SK-N-SH (cell line): ENCODE data around the gene ZNF774. TPM values are rescaled to one million over a fixed set of nuclear protein-coding genes. Genes with fewer than 3 reads are reported as not detected.
A peak's percentile ranks its signal among the peaks of the same experiment; 100 is the strongest.

Experiments used
- CTCF ChIA-PET: fragments of 300-600, 350-600 bp; formaldehyde crosslinking; extraction: SDS; loops from one replicate; lab custom pipeline; 2021; lab: Yijun Ruan, JAX
- POLR2A ChIA-PET: fragments of 350-600 bp; sonication (Branson Sonifier 250); formaldehyde crosslinking; extraction: SDS; loops from one replicate; lab custom pipeline; 2020; ENCODE audit warnings: antibody characterized with exemption, inconsistent platforms; lab: Yijun Ruan, JAX
- DNase-seq: peaks from one replicate; pipeline ENCODE4 v3.0.0; 2012
- H2AFZ ChIP-seq: fragments of 200-600 bp; sonication (generic); 2 replicates; pipeline ENCODE4 v1.8.1; 2016; ENCODE audit warnings: antibody characterized with exemption, mild to moderate bottlenecking, low read depth
- H3F3A ChIP-seq: fragments of 200-600 bp; sonication (generic); replicated peaks from 2 replicates; pipeline ENCODE3; 2016; ENCODE audit warnings: antibody characterized with exemption, mild to moderate bottlenecking; ENCODE audit not compliant: insufficient read depth
- H3K27ac ChIP-seq, 2 experiments: fragments of 200-500 bp in 1 of 2; fragments of 200-600 bp in 1 of 2; sonication (Bioruptor generic) in 1 of 2; sonication (generic), shearing (Covaris generic) in 1 of 2; 2 replicates each; pipeline versions ENCODE4 v1.5.1 to v1.6.1; 2014 to 2016; ENCODE audit warnings: low read depth in 2 of 2, inconsistent platforms in 1 of 2, low read length in 1 of 2, mild to moderate bottlenecking in 1 of 2, mixed read lengths in 1 of 2
- H3K27me3 ChIP-seq: fragments of 200-600 bp; sonication (generic), shearing (Covaris generic); 2 replicates; pipeline ENCODE4 v1.6.1; 2016; ENCODE audit warnings: mixed run types; ENCODE audit not compliant: insufficient read depth
- H3K36me3 ChIP-seq, 2 experiments: fragments of 200-500 bp in 1 of 2; fragments of 200-600 bp in 1 of 2; sonication (Bioruptor generic) in 1 of 2; sonication (generic) in 1 of 2; replicated peaks in 1 of 2; 2 replicates each; pipeline versions ENCODE3 to v1.5.1; 2014 to 2016; ENCODE audit warnings: low read length in 1 of 2, mild to moderate bottlenecking in 1 of 2; ENCODE audit not compliant: insufficient read depth in 2 of 2, control insufficient read depth in 1 of 2
- H3K4me1 ChIP-seq, 2 experiments: fragments of 200-500 bp in 1 of 2; fragments of 200-600 bp in 1 of 2; sonication (Bioruptor generic) in 1 of 2; sonication (generic), shearing (Covaris generic) in 1 of 2; 2 replicates each; pipeline versions ENCODE4 v1.5.1 to v1.6.1; 2014 to 2016; ENCODE audit warnings: low read depth in 1 of 2, low read length in 1 of 2, mixed run types in 1 of 2; ENCODE audit not compliant: insufficient read depth in 2 of 2, control insufficient read depth in 1 of 2
- H3K4me2 ChIP-seq: fragments of 200-600 bp; sonication (generic), shearing (Covaris generic); 2 replicates; pipeline ENCODE4 v1.6.1; 2017; ENCODE audit warnings: mixed run types
- H3K4me3 ChIP-seq, 2 experiments: fragments of 200-500 bp in 1 of 2; fragments of 200-600 bp in 1 of 2; sonication (Bioruptor generic) in 1 of 2; sonication (generic), shearing (Covaris generic) in 1 of 2; 2 replicates each; pipeline versions ENCODE4 v1.5.1 to v1.8.1; 2014 to 2016; ENCODE audit warnings: low read depth in 2 of 2, inconsistent platforms in 1 of 2, low read length in 1 of 2, mild to moderate bottlenecking in 1 of 2, mixed read lengths in 1 of 2, moderate library complexity in 1 of 2
- H3K79me2 ChIP-seq: fragments of 200-600 bp; sonication (generic); 2 replicates; pipeline ENCODE4 v1.8.1; 2017; ENCODE audit warnings: mild to moderate bottlenecking; ENCODE audit not compliant: insufficient read depth
- H3K9ac ChIP-seq: fragments of 200-600 bp; sonication (generic); 2 replicates; pipeline ENCODE4 v1.6.1; 2017; ENCODE audit warnings: mixed run types
- H3K9me2 ChIP-seq: fragments of 200-600 bp; sonication (generic); 2 replicates; pipeline ENCODE4 v1.6.1; 2017; ENCODE audit warnings: mixed run types
- H3K9me3 ChIP-seq: fragments of 200-600 bp; sonication (generic); 2 replicates; pipeline ENCODE4 v1.6.1; 2017; ENCODE audit warnings: mixed run types, mild to moderate bottlenecking, moderate library complexity
- H4K20me1 ChIP-seq: fragments of 200-600 bp; sonication (generic); 2 replicates; pipeline ENCODE4 v1.6.1; 2017; ENCODE audit warnings: mild to moderate bottlenecking, mixed run types; ENCODE audit not compliant: insufficient read depth
- CHD2 ChIP-seq: fragments of 150-350 bp; IDR thresholded peaks from 2 replicates; pipeline ENCODE4 v1.6.1; 2018; ENCODE audit warnings: low read length; ENCODE audit not compliant: partially characterized antibody
- EP300 ChIP-seq, 2 experiments: IDR thresholded peaks; 2 replicates each; pipeline versions ENCODE4 v1.4.0 to v1.6.1; 2012; ENCODE audit warnings: borderline replicate concordance in 1 of 2, low read depth in 1 of 2, low read length in 1 of 2
- EZH2phosphoT487 ChIP-seq: fragments of 200-600 bp; sonication (generic); IDR thresholded peaks from 2 replicates; pipeline ENCODE4 v1.6.1; 2017; ENCODE audit warnings: low read depth, mixed run types, mild to moderate bottlenecking, antibody characterized with exemption, moderate library complexity, borderline replicate concordance
- FOXJ3 ChIP-seq: sonication (generic); formaldehyde crosslinking; IDR thresholded peaks from 2 replicates; pipeline ENCODE4 v1.5.1; 2020; ENCODE audit warnings: mild to moderate bottlenecking, missing genetic modification reagents
- GABPA ChIP-seq: IDR thresholded peaks from 2 replicates; pipeline ENCODE4 v1.4.0; 2012; ENCODE audit warnings: low read depth, mild to moderate bottlenecking
- JUND ChIP-seq: IDR thresholded peaks from 2 replicates; pipeline ENCODE4 v1.4.0; 2012
- MEF2A ChIP-seq: IDR thresholded peaks from 2 replicates; pipeline ENCODE4 v1.4.0; 2012; ENCODE audit warnings: low read depth, borderline replicate concordance
- MXI1 ChIP-seq: IDR thresholded peaks from 2 replicates; pipeline ENCODE4 v1.6.1; 2012; ENCODE audit warnings: mild to moderate bottlenecking, low read depth, low read length, improper control_type of control experiment
- NRF1 ChIP-seq: IDR thresholded peaks from 2 replicates; pipeline ENCODE4 v1.6.1; 2012; ENCODE audit warnings: low read depth, mild to moderate bottlenecking, low read length
- POLR2AphosphoS5 ChIP-seq: IDR thresholded peaks from 2 replicates; pipeline ENCODE4 v1.6.1; 2012; ENCODE audit warnings: low read depth, low read length
- RCOR1 ChIP-seq: fragments of 150-350 bp; IDR thresholded peaks from 2 replicates; pipeline ENCODE4 v1.6.1; 2017; ENCODE audit warnings: antibody characterized with exemption, low read length
- RXRA ChIP-seq: IDR thresholded peaks from 2 replicates; pipeline ENCODE4 v1.4.0; 2012; ENCODE audit warnings: low read depth, mild to moderate bottlenecking, borderline replicate concordance
- TAF1 ChIP-seq: IDR thresholded peaks from 2 replicates; pipeline ENCODE4 v1.6.1; 2012; ENCODE audit warnings: low read depth, mild to moderate bottlenecking, low read length, moderate library complexity, borderline replicate concordance
- YY1 ChIP-seq: IDR thresholded peaks from 2 replicates; pipeline ENCODE4 v1.4.0; 2012; ENCODE audit warnings: low read depth, mild to moderate bottlenecking
- ZBTB33 ChIP-seq: IDR thresholded peaks from 2 replicates; pipeline ENCODE4 v1.4.0; 2012; ENCODE audit warnings: low read depth, borderline replicate concordance
- WGBS: methylation state at CpG from one replicate; pipeline ENCODE4 v1.1.6; 2017; ENCODE audit warnings: low lambda C conversion rate; 5-methylcytosine and 5-hydroxymethylcytosine counted together
- polyA plus RNA-seq, 3 experiments: library from polyadenylated mRNA; depleted of rRNA; stranded (reverse); fragments of >200 nt; gene quantifications; 2 replicates each; pipeline ENCODE4 v1.2.3, GENCODE V29; 2012
- TF ChIP-seq, protein P1 (sequence below): IDR thresholded peaks from 2 replicates; pipeline ENCODE4 v1.6.1; 2012; ENCODE audit warnings: mild to moderate bottlenecking, low read depth, low read length, moderate library complexity
- TF ChIP-seq, protein P2 (sequence below): fragments of 200-600 bp; sonication (generic); IDR thresholded peaks from 2 replicates; pipeline ENCODE4 v1.6.1; 2017; ENCODE audit warnings: antibody characterized with exemption, mild to moderate bottlenecking, moderate library complexity

ZNF774 gene
- polyA plus RNA-seq, 1 of the 3 experiments (the other 2 are of a cell fraction): 1.8 TPM

GRCh38 chr15:90351479-90352106 lies 491 bp upstream of the ZNF774 start:
- no peaks in the 10 kb centered on the region for H3K9me2 ChIP-seq
- peaks cover 4 to 5% of the 10 kb centered on the region in 2 experiments; a peak in 1 of 4 replicates for H3K4me1 ChIP-seq
- no peaks in the 10 kb centered on the region for H4K20me1 ChIP-seq
- peak overlapping the region; percentile 91 for H3K4me2 ChIP-seq
- H3K36me3 ChIP-seq: peaks cover 0 to 6% of the 10 kb centered on the region in 2 experiments
- peak overlapping the region; percentile 74 to 99 for H3K4me3 ChIP-seq
- POLR2A ChIA-PET: interaction anchor here (0.9 kb wide), 1 partner anchor 9 kb away, joined by 3 read pairs; no protein-coding TSS in a partner anchor
- DNase-seq: no peak
- H3K79me2 ChIP-seq: no peaks in the 10 kb centered on the region
- no peak for TF ChIP-seq RXRA
- no peak for TF ChIP-seq GABPA
- TF ChIP-seq YY1: no peak
- no peak for TF ChIP-seq CHD2
- TF ChIP-seq, protein P1, sequence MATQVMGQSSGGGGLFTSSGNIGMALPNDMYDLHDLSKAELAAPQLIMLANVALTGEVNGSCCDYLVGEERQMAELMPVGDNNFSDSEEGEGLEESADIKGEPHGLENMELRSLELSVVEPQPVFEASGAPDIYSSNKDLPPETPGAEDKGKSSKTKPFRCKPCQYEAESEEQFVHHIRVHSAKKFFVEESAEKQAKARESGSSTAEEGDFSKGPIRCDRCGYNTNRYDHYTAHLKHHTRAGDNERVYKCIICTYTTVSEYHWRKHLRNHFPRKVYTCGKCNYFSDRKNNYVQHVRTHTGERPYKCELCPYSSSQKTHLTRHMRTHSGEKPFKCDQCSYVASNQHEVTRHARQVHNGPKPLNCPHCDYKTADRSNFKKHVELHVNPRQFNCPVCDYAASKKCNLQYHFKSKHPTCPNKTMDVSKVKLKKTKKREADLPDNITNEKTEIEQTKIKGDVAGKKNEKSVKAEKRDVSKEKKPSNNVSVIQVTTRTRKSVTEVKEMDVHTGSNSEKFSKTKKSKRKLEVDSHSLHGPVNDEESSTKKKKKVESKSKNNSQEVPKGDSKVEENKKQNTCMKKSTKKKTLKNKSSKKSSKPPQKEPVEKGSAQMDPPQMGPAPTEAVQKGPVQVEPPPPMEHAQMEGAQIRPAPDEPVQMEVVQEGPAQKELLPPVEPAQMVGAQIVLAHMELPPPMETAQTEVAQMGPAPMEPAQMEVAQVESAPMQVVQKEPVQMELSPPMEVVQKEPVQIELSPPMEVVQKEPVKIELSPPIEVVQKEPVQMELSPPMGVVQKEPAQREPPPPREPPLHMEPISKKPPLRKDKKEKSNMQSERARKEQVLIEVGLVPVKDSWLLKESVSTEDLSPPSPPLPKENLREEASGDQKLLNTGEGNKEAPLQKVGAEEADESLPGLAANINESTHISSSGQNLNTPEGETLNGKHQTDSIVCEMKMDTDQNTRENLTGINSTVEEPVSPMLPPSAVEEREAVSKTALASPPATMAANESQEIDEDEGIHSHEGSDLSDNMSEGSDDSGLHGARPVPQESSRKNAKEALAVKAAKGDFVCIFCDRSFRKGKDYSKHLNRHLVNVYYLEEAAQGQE: no peak
- TF ChIP-seq RCOR1: no peak
- no peak for TF ChIP-seq EP300 (IDR thresholded peaks at IDR 0.05; ENCODE audit: borderline replicate concordance in 1 of 2, low read depth in 1 of 2, low read length in 1 of 2)
- no peak for TF ChIP-seq TAF1
- TF ChIP-seq, protein P2, sequence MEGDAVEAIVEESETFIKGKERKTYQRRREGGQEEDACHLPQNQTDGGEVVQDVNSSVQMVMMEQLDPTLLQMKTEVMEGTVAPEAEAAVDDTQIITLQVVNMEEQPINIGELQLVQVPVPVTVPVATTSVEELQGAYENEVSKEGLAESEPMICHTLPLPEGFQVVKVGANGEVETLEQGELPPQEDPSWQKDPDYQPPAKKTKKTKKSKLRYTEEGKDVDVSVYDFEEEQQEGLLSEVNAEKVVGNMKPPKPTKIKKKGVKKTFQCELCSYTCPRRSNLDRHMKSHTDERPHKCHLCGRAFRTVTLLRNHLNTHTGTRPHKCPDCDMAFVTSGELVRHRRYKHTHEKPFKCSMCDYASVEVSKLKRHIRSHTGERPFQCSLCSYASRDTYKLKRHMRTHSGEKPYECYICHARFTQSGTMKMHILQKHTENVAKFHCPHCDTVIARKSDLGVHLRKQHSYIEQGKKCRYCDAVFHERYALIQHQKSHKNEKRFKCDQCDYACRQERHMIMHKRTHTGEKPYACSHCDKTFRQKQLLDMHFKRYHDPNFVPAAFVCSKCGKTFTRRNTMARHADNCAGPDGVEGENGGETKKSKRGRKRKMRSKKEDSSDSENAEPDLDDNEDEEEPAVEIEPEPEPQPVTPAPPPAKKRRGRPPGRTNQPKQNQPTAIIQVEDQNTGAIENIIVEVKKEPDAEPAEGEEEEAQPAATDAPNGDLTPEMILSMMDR: no peak
- TF ChIP-seq JUND: no peak
- TF ChIP-seq NRF1: no peak
- no peak for TF ChIP-seq POLR2AphosphoS5
- no peak for TF ChIP-seq MEF2A
- TF ChIP-seq FOXJ3: no peak
- TF ChIP-seq ZBTB33: no peak
- no peak for TF ChIP-seq EZH2phosphoT487
- TF ChIP-seq MXI1: no peak
- H3K9ac ChIP-seq: no peak overlapping the region
- no peaks in the 10 kb centered on the region for H3K27me3 ChIP-seq
- CTCF ChIA-PET: interaction anchor here (1.1 to 2.2 kb wide), 2 partner anchors 11 to 32 kb away, joined by 3 to 9 read pairs; no protein-coding TSS in a partner anchor
- H3F3A ChIP-seq: peaks cover 8% of the 10 kb centered on the region
- H2AFZ ChIP-seq: peak overlapping the region; percentile 99
- no peaks in the 10 kb centered on the region for H3K9me3 ChIP-seq
- 38% methylated on average over 25 of the region's 25 CpGs for WGBS
- H3K27ac ChIP-seq: peak overlapping the region in 1 of 2 experiments; percentile 48; a peak in 1 of 4 replicates
